HG02870 (cell line): ENCODE data around the gene DGCR2.
"Not testable (repeated sequence)": the region's sequence is repeated elsewhere in the genome, so short reads cannot be mapped to it uniquely, and the experiment has no call there.

ENCODE experiments used
- ATAC-seq: cut with Tn5 transposase; IDR thresholded peaks from one replicate; pipeline ENCODE4 v1.9.1; 2021; ENCODE audit warnings: mild to moderate bottlenecking, moderate library complexity; ENCODE audit not compliant: unreplicated experiment

The DGCR2 gene

GRCh38 chr22:19044381-19044780, 77.8 kb downstream of the DGCR2 start:
- no peak for ATAC-seq

GRCh38 chr22:19043121-19044085, 78.8 kb downstream of the DGCR2 start:
- no peak for ATAC-seq

GRCh38 chr22:19042285-19043120, 79.7 kb downstream of the DGCR2 start:
- no peak for ATAC-seq

GRCh38 chr22:19041704-19042074, 80.5 kb downstream of the DGCR2 start:
- ATAC-seq: no peak

GRCh38 chr22:19040888-19041703, 81.1 kb downstream of the DGCR2 start:
- ATAC-seq: no peak

- ATAC-seq: no peak
Observed at GRCh38 chr22:19040391-19040861, 81.8 kb downstream of the DGCR2 start.

- ATAC-seq: no peak
Observed at GRCh38 chr22:19039796-19040280, 82.4 kb downstream of the DGCR2 start.

GRCh38 chr22:19039448-19039780, 82.8 kb downstream of the DGCR2 start:
- ATAC-seq: no peak

- no peak for ATAC-seq
Observed at GRCh38 chr22:19038728-19039447, 83.3 kb downstream of the DGCR2 start.

- no peak for ATAC-seq
Observed at GRCh38 chr22:19038164-19038546, 84.1 kb downstream of the DGCR2 start.

- ATAC-seq: no peak
Observed at GRCh38 chr22:19037282-19038163, 84.7 kb downstream of the DGCR2 start.

- no peak for ATAC-seq
Observed at GRCh38 chr22:19036523-19037273, 85.5 kb downstream of the DGCR2 start.

GRCh38 chr22:19036229-19036522, 86.0 kb downstream of the DGCR2 start:
- no peak for ATAC-seq

GRCh38 chr22:19035474-19036228, 86.6 kb downstream of the DGCR2 start:
- ATAC-seq: no peak

- ATAC-seq: not testable (repeated sequence)
Observed at GRCh38 chr22:19035126-19035473, 87.1 kb downstream of the DGCR2 start.

GRCh38 chr22:19034724-19035120, 87.5 kb downstream of the DGCR2 start:
- ATAC-seq: not testable (repeated sequence)

GRCh38 chr22:19034031-19034723, 88.0 kb downstream of the DGCR2 start:
- not testable (repeated sequence) for ATAC-seq

GRCh38 chr22:19033568-19033905, 88.7 kb downstream of the DGCR2 start:
- not testable (repeated sequence) for ATAC-seq
